Activated T-cell treated with anti-CD3 and anti-CD28 coated beads, Interleukin-2, amount 50 U/mL, for 72 hours (primary cell): Measurements from ENCODE around the gene SORBS1. TPM values are rescaled to one million over a fixed set of nuclear protein-coding genes. Genes with fewer than 3 reads are reported as not detected.
A peak's percentile ranks its signal among the peaks of the same experiment; 100 is the strongest.

ENCODE experiments used
- ATAC-seq, 2 donors: fragments of 150-1000 bp; cut with Tn5 transposase; replicated peaks in 1 of 2; 2 replicates each; pipeline ENCODE4 v1.10.0; 2021; ENCODE audit warnings: moderate library complexity in 2 of 2, mild to moderate bottlenecking in 1 of 2
- DNase-seq, 2 donors: peaks; one replicate each; pipeline ENCODE4 v3.0.0; 2021 to 2022; ENCODE audit warnings: mixed read lengths in 1 of 2
- H3K27ac Mint-ChIP-seq: one replicate; pipeline ENCODE4 v1.8.0; 2022; ENCODE audit warnings: mild to moderate bottlenecking, moderate library complexity, mixed read lengths
- H3K27me3 Mint-ChIP-seq: one replicate; pipeline ENCODE4 v1.8.0; 2022; ENCODE audit warnings: low read depth, mixed read lengths
- H3K36me3 Mint-ChIP-seq, 2 donors: one replicate each; pipeline ENCODE4 v1.8.0; 2022; ENCODE audit warnings: mixed read lengths in 2 of 2, mild to moderate bottlenecking in 1 of 2; ENCODE audit not compliant: insufficient read depth in 2 of 2
- H3K4me1 Mint-ChIP-seq: one replicate; pipeline ENCODE4 v1.8.0; 2022; ENCODE audit warnings: low read depth, mixed read lengths
- H3K4me3 Mint-ChIP-seq, 2 donors: one replicate each; pipeline ENCODE4 v1.8.0; 2022; ENCODE audit warnings: mild to moderate bottlenecking in 2 of 2, mixed read lengths in 2 of 2, moderate library complexity in 2 of 2
- H3K9me3 Mint-ChIP-seq, 2 donors: one replicate each; pipeline ENCODE4 v1.8.0; 2022; ENCODE audit warnings: mixed read lengths in 2 of 2
- total RNA-seq, 2 donors: library from RNA; stranded (reverse); gene quantifications; one replicate each; pipeline ENCODE4 v1.2.3, GENCODE V29; 2022

The SORBS1 gene
- total RNA-seq, 2 donors from 2014 or later, result 1.2 to 2.4 TPM

- H3K4me1 Mint-ChIP-seq, result peaks cover 5% of the 10 kb centered on the region
- no peak overlapping the region for H3K27ac Mint-ChIP-seq
- DNase-seq (no peak), ATAC-seq (no peak)
- no peaks in the 10 kb centered on the region for H3K36me3 Mint-ChIP-seq
- H3K27me3 Mint-ChIP-seq, result peaks cover 54% of the 10 kb centered on the region
- H3K9me3 Mint-ChIP-seq, result no peaks in the 10 kb centered on the region
- H3K4me3 Mint-ChIP-seq, result peak overlapping the region; percentile 24 to 72
Measured at GRCh38 chr10:95289003-95289920, 271.9 kb downstream of the SORBS1 start.

GRCh38 chr10:95288303-95288702, 272.9 kb downstream of the SORBS1 start:
- H3K36me3 Mint-ChIP-seq, result no peaks in the 10 kb centered on the region
- peaks cover 5% of the 10 kb centered on the region for H3K4me1 Mint-ChIP-seq
- DNase-seq (no peak), ATAC-seq (no peak)
- no peak overlapping the region for H3K4me3 Mint-ChIP-seq
- no peak overlapping the region for H3K27ac Mint-ChIP-seq
- H3K27me3 Mint-ChIP-seq, result peaks cover 45% of the 10 kb centered on the region
- no peaks in the 10 kb centered on the region for H3K9me3 Mint-ChIP-seq

GRCh38 chr10:95287281-95287680, 273.9 kb downstream of the SORBS1 start:
- Mint-ChIP-seq H3K27ac (no peak overlapping the region), H3K9me3 (no peaks in the 10 kb centered on the region), H3K4me1 (peaks cover 5% of the 10 kb centered on the region), H3K4me3 (no peak overlapping the region), H3K36me3 (no peaks in the 10 kb centered on the region), H3K27me3 (peaks cover 35% of the 10 kb centered on the region)
- DNase-seq, result no peak
- no peak for ATAC-seq

- ATAC-seq (no peak), DNase-seq (no peak)
- Mint-ChIP-seq H3K36me3 (no peaks in the 10 kb centered on the region), H3K27ac (no peak overlapping the region), H3K4me1 (peaks cover 5% of the 10 kb centered on the region), H3K4me3 (no peak overlapping the region), H3K9me3 (no peaks in the 10 kb centered on the region), H3K27me3 (peaks cover 30% of the 10 kb centered on the region)
Measured at GRCh38 chr10:95286707-95287106, 274.5 kb downstream of the SORBS1 start.

- H3K36me3 Mint-ChIP-seq, result no peaks in the 10 kb centered on the region
- H3K27ac Mint-ChIP-seq, result no peak overlapping the region
- peaks cover 23% of the 10 kb centered on the region for H3K27me3 Mint-ChIP-seq
- no peak for DNase-seq
- H3K4me3 Mint-ChIP-seq, result no peak overlapping the region
- no peak for ATAC-seq
- no peaks in the 10 kb centered on the region for H3K9me3 Mint-ChIP-seq
- H3K4me1 Mint-ChIP-seq, result no peaks in the 10 kb centered on the region
Measured at GRCh38 chr10:95285556-95285955, 275.6 kb downstream of the SORBS1 start.

- ATAC-seq, result no peak
- no peaks in the 10 kb centered on the region for H3K4me1 Mint-ChIP-seq
- H3K9me3 Mint-ChIP-seq, result no peaks in the 10 kb centered on the region
- H3K27me3 Mint-ChIP-seq, result peaks cover 18% of the 10 kb centered on the region
- H3K27ac Mint-ChIP-seq, result no peak overlapping the region
- no peaks in the 10 kb centered on the region for H3K36me3 Mint-ChIP-seq
- no peak overlapping the region for H3K4me3 Mint-ChIP-seq
- DNase-seq, result no peak
Measured at GRCh38 chr10:95284807-95285206, 276.4 kb downstream of the SORBS1 start.

- peaks cover 6% of the 10 kb centered on the region for H3K27me3 Mint-ChIP-seq
- H3K9me3 Mint-ChIP-seq, result no peaks in the 10 kb centered on the region
- no peaks in the 10 kb centered on the region for H3K36me3 Mint-ChIP-seq
- H3K27ac Mint-ChIP-seq, result no peak overlapping the region
- ATAC-seq (no peak), DNase-seq (no peak)
- no peak overlapping the region for H3K4me3 Mint-ChIP-seq
- no peaks in the 10 kb centered on the region for H3K4me1 Mint-ChIP-seq
Measured at GRCh38 chr10:95282107-95282506, 279.1 kb downstream of the SORBS1 start.

GRCh38 chr10:95281206-95281605, 280.0 kb downstream of the SORBS1 start:
- DNase-seq (no peak), ATAC-seq (no peak)
- no peaks in the 10 kb centered on the region for H3K27me3 Mint-ChIP-seq
- no peaks in the 10 kb centered on the region for H3K4me1 Mint-ChIP-seq
- H3K36me3 Mint-ChIP-seq, result no peaks in the 10 kb centered on the region
- no peak overlapping the region for H3K4me3 Mint-ChIP-seq
- H3K27ac Mint-ChIP-seq, result no peak overlapping the region
- H3K9me3 Mint-ChIP-seq, result no peaks in the 10 kb centered on the region

GRCh38 chr10:95280637-95281036, 280.5 kb downstream of the SORBS1 start:
- no peaks in the 10 kb centered on the region for H3K36me3 Mint-ChIP-seq

GRCh38 chr10:95279042-95279820, 281.9 kb downstream of the SORBS1 start:
- Mint-ChIP-seq H3K4me1 (no peaks in the 10 kb centered on the region), H3K9me3 (no peaks in the 10 kb centered on the region), H3K27ac (no peak overlapping the region), H3K27me3 (no peaks in the 10 kb centered on the region), H3K36me3 (no peaks in the 10 kb centered on the region), H3K4me3 (no peak overlapping the region)
- ATAC-seq, result no peak
- DNase-seq, result no peak

More at GRCh38 chr10:95280637-95281036, 280.5 kb downstream of the SORBS1 start:
- no peak overlapping the region for H3K27ac Mint-ChIP-seq
- no peak overlapping the region for H3K4me3 Mint-ChIP-seq
- DNase-seq, result no peak
- no peaks in the 10 kb centered on the region for H3K4me1 Mint-ChIP-seq
- H3K27me3 Mint-ChIP-seq, result no peaks in the 10 kb centered on the region
- no peak for ATAC-seq
- no peaks in the 10 kb centered on the region for H3K9me3 Mint-ChIP-seq

GRCh38 chr10:95278061-95278988, 282.8 kb downstream of the SORBS1 start:
- Mint-ChIP-seq H3K4me1 (no peaks in the 10 kb centered on the region), H3K27ac (no peak overlapping the region), H3K4me3 (no peak overlapping the region), H3K9me3 (no peaks in the 10 kb centered on the region), H3K27me3 (no peaks in the 10 kb centered on the region), H3K36me3 (no peaks in the 10 kb centered on the region)
- ATAC-seq (no peak), DNase-seq (no peak)

- Mint-ChIP-seq H3K4me3 (no peak overlapping the region), H3K4me1 (no peaks in the 10 kb centered on the region), H3K27me3 (no peaks in the 10 kb centered on the region), H3K9me3 (no peaks in the 10 kb centered on the region), H3K27ac (no peak overlapping the region), H3K36me3 (no peaks in the 10 kb centered on the region)
- no peak for DNase-seq
- no peak for ATAC-seq
Measured at GRCh38 chr10:95277614-95278013, 283.6 kb downstream of the SORBS1 start.

- ATAC-seq, result no peak
- no peak overlapping the region for H3K27ac Mint-ChIP-seq
- H3K4me1 Mint-ChIP-seq, result no peaks in the 10 kb centered on the region
- no peaks in the 10 kb centered on the region for H3K9me3 Mint-ChIP-seq
- H3K4me3 Mint-ChIP-seq, result no peak overlapping the region
- no peaks in the 10 kb centered on the region for H3K27me3 Mint-ChIP-seq
- H3K36me3 Mint-ChIP-seq, result no peaks in the 10 kb centered on the region
- no peak for DNase-seq
Measured at GRCh38 chr10:95277201-95277570, 284.0 kb downstream of the SORBS1 start.
